ENCODE data around the gene POU2F3. TPM values are rescaled to one million over a fixed set of nuclear protein-coding genes. Genes with fewer than 3 reads are reported as not detected.
A peak's percentile ranks its signal among the peaks of the same experiment; 100 is the strongest.

POU2F3 gene
- total RNA-seq, 1 donor from 2014 or later: not detected

GRCh38 chr11:120210626-120211521, 29.1 kb upstream of the POU2F3 start, which contains the start of gene OAF:
Gene OAF, plus strand, starts transcription at chr11:120211032. Its CDS starts 248 bp downstream, at chr11:120211280.
- DNase-seq (ENCODE audit: low read depth, low spot score): peak; percentile 40

- no peak for DNase-seq (ENCODE audit: low read depth, low spot score)
Measured at GRCh38 chr11:120211522-120212258, 28.2 kb upstream of the POU2F3 start.

GRCh38 chr11:120212259-120212878, 27.6 kb upstream of the POU2F3 start:
- DNase-seq (ENCODE audit: low read depth, low spot score): no peak

DNA sequence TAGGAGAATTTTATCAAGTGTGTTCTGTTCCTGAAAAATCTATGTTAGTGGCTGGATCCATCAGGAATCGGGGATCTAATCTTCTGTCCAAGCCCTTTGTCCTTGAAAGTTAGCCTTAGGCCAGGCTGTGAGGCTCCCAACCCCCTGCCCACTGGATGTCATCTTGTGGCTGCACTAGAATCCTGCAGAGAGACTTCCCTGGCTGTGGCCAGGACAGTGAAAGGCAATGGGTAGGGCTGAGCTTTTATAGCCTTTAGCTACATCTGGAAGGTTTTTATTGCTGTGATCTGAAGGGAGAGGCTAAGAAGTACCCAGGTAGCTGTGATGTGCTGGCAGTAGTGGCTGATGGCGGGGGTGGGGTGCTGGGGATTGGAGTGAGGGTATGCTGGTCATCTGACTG, 27.0 kb upstream of the POU2F3 start:
- DNase-seq (ENCODE audit: low read depth, low spot score): no peak

DNA sequence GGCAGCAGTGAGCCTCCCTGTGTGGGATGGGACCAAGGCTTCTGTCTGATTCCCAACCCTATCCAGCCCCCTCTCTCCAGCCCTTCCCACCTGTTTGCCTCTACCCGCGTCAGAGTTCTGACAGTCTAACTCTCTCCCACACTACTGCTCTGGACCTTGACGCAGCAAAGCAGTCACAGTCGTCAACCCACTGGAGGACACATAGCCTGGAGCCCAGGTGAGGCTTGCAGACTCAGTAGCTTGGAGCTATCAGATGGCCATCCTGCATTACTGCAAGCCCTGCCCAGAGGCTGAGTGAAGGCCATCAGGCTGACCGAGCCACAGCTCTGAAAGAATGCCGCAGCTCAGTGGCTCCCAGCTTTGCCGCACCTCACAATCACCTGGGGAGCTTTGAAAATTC, 25.4 kb upstream of the POU2F3 start:
- DNase-seq (ENCODE audit: low read depth, low spot score): no peak

DNA sequence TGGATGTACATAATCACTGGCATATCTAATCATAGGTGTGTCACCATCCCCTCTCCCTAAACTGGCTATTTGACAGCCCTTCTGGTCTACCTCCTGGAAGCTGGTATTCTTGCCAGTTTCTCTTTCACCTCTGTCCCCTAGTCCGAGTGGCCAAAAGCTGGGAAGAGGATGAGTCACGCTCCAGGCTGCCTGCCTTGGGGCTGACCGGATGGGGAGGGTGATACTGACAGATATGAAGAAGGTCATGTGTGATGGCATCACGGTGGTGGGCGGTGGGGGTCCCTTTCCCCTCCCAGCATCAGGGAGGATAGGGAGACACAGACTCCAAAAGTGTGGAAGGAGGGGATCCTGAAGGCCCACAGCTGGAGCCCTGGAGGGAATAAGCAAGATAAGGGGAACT, 24.3 kb upstream of the POU2F3 start:
- DNase-seq (ENCODE audit: low read depth, low spot score): no peak

DNA sequence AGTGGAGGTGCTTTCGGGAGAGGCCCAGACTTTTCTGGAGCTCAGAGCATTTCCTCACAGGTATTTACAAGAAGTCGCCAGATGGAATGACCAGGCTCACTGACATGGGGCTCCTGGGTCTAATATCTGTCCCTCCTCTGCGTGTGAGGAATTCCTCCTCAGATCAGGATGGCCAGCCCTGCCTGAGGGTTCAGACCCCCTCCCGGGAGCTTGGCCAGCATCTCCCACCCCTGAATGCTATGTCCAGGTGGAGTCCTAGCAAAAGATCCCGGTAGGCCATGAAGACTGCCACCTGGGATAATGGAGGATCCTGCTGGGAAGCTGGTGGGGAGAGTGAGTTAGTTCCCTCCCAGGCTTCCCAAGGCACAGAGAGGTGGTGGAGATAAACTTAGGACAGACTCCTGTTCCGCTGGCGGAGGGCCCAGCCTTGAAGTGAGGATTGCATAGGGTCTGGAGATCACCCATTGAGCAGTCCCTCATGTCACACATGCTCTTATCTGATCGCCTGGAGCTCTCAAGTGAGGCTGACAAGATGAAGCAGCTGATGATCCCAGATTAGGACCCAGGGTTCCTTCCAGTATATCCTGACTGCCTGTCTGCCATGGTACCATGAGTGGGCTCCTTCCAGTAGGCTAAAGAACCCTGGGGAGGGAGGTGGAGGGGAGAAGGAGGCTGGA, 23.4 kb upstream of the POU2F3 start:
- DNase-seq (ENCODE audit: low read depth, low spot score): no peak

GRCh38 chr11:120217526-120217925, 22.4 kb upstream of the POU2F3 start:
- DNase-seq (ENCODE audit: low read depth, low spot score): no peak

DNA sequence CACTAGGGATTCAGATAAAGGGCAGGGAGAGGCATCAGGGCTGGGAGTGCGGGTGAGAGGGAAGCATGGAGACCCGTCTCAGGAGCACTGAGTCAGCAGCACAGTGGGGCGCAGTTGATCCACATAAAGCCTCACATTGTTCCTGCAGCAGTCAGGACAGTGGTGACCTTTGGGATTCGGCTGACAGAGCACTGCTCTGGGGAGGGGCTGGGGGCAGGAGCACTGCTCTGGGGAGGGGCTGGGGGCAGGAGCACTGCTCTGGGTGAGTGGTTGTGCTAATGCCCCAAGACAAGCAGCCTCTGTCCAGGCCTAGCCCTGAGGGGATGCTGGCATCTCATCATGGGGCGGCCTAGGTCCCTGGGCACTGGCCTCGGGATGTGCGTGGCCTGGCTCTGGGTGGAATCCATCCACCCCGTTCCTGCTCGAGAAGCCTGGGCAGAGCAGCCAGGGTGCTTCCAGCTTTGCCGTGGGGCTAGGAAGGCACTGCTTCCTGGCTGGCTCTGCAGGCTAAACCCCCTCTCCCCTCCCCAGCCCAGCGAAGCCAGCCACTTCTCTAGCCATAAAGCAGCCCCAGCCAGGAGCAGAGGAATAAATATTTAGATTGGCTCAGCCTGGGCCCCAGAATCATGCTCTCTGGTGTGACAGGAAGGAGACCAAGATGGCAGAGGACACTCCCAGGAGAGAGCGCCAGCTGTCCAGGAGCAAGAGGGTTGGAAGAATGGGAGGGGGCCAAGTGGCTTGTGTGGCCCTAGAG, 21.8 kb upstream of the POU2F3 start:
- no peak for DNase-seq (ENCODE audit: low read depth, low spot score)

GRCh38 chr11:120218695-120219033, 21.3 kb upstream of the POU2F3 start:
- DNase-seq (ENCODE audit: low read depth, low spot score): no peak

DNA sequence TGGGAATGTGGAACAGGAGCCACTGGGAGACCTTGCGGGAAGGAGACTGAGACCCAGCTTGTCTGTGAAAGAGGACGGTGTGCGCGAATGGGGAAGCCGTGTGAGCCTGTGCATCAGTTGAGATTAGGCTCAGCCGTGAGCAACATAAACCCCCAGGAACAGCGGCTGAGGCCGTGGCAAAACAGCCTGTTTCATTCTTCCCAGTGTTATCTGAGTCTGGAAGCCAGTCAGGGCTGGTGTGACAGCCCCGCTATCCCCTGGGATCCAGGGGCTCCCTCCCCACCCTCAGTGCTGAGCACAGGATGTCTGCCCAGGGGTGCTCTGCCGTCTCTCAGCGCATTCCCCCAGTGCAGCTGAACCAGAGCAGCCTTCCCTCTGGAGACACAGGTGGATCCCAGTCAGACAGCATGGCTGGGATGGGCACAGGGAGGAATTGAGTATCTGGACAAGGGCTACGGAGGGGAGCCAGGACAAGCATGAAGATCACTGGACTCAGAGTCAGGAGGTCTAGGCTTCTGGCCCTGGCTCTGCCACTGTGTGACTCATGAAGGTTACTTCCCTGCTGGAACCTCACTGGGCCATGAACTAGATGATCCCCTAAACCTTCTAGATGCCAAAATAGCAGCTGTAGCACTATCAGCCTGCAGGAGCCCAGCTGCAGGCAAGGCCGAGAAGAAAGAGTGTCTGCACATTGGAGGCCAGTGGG, 20.6 kb upstream of the POU2F3 start:
- no peak for DNase-seq (ENCODE audit: low read depth, low spot score)

- DNase-seq (ENCODE audit: low read depth, low spot score): no peak
Measured at GRCh38 chr11:120219938-120220746, 19.8 kb upstream of the POU2F3 start.

DNA sequence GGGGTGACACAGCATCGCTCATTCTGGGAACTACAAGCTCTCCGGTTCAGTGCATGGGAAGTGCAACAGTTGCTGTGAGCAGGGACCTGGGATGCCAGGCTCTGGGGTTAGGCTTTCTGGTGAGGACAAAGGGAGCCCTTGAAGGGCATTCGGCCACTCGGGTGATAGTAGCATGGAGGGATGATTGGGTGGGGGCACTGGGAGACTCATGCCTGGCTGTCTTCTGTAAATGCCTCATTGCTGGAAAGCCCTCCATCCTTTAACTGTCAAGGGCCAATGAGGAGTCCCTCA, 19.2 kb upstream of the POU2F3 start:
- DNase-seq (ENCODE audit: low read depth, low spot score): no peak

- no peak for DNase-seq (ENCODE audit: low read depth, low spot score)
Measured at GRCh38 chr11:120221115-120221752, 18.7 kb upstream of the POU2F3 start.

DNA sequence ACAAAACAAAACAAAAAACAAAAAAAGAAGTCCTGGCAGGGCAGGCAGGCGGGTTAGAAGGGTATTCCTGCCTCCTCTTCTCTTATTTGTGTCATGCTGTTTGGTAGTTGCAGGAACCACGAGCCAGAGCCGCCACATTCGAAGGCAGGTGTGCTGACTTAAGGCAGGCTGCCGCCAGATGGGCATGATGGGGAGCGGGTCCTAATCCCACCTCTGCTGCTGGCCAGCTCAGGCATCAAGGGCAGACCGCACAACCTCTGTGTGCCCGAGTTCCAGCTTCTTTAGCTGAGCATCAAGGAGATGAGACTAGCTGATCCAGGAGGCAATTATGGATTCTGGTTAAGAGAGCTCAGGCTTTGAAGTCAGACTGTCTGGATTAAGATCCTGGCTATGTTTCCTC, 17.0 kb upstream of the POU2F3 start:
- DNase-seq (ENCODE audit: low read depth, low spot score): no peak

GRCh38 chr11:120223793-120224192, 16.1 kb upstream of the POU2F3 start:
- DNase-seq (ENCODE audit: low read depth, low spot score): no peak

GRCh38 chr11:120224361-120224760, 15.6 kb upstream of the POU2F3 start:
- DNase-seq (ENCODE audit: low read depth, low spot score): no peak

- no peak for DNase-seq (ENCODE audit: low read depth, low spot score)
Measured at GRCh38 chr11:120224972-120225909, 14.7 kb upstream of the POU2F3 start.
